ACC112 (cell line): Measurements from ENCODE around the gene NMNAT2.

Experiments
- H2AFZ ChIP-seq: fragments of 200-600 bp; sonication (generic); one replicate; pipeline ENCODE4 v1.6.0; 2017; ENCODE audit warnings: antibody characterized with exemption, low read length; ENCODE audit not compliant: unreplicated experiment
- H3K27ac ChIP-seq: fragments of 200-600 bp; sonication (generic); 2 replicates; pipeline ENCODE4 v1.5.1; 2014; ENCODE audit warnings: low read depth, mild to moderate bottlenecking, antibody characterized with exemption, low read length, moderate library complexity
- H3K27me3 ChIP-seq: fragments of 200-600 bp; sonication (generic); 2 replicates; pipeline ENCODE4 v1.6.1; 2014; ENCODE audit warnings: mild to moderate bottlenecking, antibody characterized with exemption, low read length, moderate library complexity, mixed read lengths; ENCODE audit not compliant: insufficient read depth
- H3K36me3 ChIP-seq: fragments of 200-600 bp; sonication (generic); 2 replicates; pipeline ENCODE4 v1.6.1; 2016; ENCODE audit warnings: mild to moderate bottlenecking, antibody characterized with exemption, low read length, moderate library complexity, mixed read lengths; ENCODE audit not compliant: insufficient read depth
- H3K4me1 ChIP-seq: fragments of 200-600 bp; sonication (generic); one replicate; pipeline ENCODE4 v1.6.1; 2016; ENCODE audit warnings: low read length, mixed read lengths; ENCODE audit not compliant: insufficient read depth, unreplicated experiment, control insufficient read depth
- H3K4me3 ChIP-seq: fragments of 200-600 bp; sonication (generic); 2 replicates; pipeline ENCODE4 v1.5.1; 2014; ENCODE audit warnings: mild to moderate bottlenecking, low read depth, low read length
- H3K79me2 ChIP-seq: fragments of 200-600 bp; sonication (generic); one replicate; pipeline ENCODE4 v1.6.0; 2016; ENCODE audit warnings: low read length; ENCODE audit not compliant: control insufficient read depth, unreplicated experiment, insufficient read depth

NMNAT2 gene

DNA sequence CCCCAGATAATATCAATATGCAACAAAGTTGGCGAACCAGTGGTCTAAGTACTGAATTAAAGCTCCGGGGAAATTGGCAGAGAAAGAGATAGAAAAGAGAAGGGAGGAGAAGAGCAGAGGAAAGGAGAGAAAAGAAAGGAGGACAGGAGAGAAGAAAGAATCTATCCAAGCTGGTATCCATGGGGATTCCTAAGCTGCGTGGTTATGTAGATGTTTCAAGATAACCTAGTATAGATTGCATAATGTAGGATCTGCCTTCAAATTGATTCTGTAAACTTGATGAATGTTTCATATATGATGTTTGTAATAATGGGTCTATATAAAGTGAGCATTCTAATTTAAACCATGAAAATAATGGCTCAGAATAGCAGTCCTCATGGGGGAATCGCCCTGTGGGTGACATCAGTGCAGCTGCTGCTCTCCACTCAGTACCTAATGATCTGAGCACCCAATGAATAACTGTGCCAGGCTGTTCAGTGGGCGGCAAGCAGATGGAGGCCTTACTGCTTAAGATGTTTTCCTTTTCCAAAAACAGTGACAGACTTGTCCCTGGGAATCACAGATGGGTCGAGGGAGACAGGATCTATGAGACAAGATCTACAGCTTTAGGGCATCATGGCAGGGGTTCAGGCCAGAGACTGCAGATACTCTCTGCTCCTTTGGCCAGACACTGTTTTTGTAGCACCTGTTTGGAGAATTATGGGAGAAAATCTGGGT is 154.1 kb downstream of the NMNAT2 start:
- H2AFZ ChIP-seq, result no peak overlapping the region
- H3K4me3 ChIP-seq, result no peak overlapping the region
- peaks cover 20% of the 10 kb centered on the region for H3K4me1 ChIP-seq
- H3K36me3 ChIP-seq, result no peaks in the 10 kb centered on the region
- H3K27me3 ChIP-seq, result no peaks in the 10 kb centered on the region
- no peak overlapping the region for H3K27ac ChIP-seq
- H3K79me2 ChIP-seq, result no peaks in the 10 kb centered on the region

GRCh38 chr1:183262628-183263200 is 155.5 kb downstream of the NMNAT2 start:
- H3K79me2 ChIP-seq, result no peaks in the 10 kb centered on the region
- H3K36me3 ChIP-seq, result no peaks in the 10 kb centered on the region
- H3K27ac ChIP-seq, result no peak overlapping the region
- H2AFZ ChIP-seq, result no peak overlapping the region
- H3K27me3 ChIP-seq, result no peaks in the 10 kb centered on the region
- H3K4me3 ChIP-seq, result no peak overlapping the region
- peaks cover 10% of the 10 kb centered on the region for H3K4me1 ChIP-seq

DNA sequence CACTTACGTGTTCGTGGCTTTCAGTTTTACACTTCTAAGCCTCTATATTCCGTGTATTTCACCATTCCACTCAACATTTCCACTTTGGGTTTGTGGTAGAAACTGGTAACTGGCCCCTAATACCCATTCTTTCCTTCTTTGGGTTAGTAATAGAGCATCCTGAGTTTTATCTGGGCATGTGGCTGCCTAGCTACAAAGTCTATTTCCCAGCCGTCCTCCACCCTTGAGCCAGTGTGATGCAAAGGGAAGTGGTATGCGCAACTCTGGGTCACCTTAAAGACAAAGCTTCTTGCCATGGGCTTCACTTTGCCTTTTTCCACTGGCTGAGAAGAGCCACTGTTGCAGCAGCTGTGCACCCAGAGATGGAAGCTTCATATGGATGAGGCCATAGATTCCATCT is 158.3 kb downstream of the NMNAT2 start:
- H3K79me2 ChIP-seq, result no peaks in the 10 kb centered on the region
- H3K4me1 ChIP-seq, result no peaks in the 10 kb centered on the region
- H3K36me3 ChIP-seq, result peaks cover 3% of the 10 kb centered on the region
- no peak overlapping the region for H3K27ac ChIP-seq
- H3K4me3 ChIP-seq, result no peak overlapping the region
- no peak overlapping the region for H2AFZ ChIP-seq
- no peaks in the 10 kb centered on the region for H3K27me3 ChIP-seq

- Histone ChIP-seq H3K79me2 (no peaks in the 10 kb centered on the region), H3K27ac (no peak overlapping the region), H3K36me3 (peaks cover 12% of the 10 kb centered on the region), H3K4me3 (no peak overlapping the region), H3K27me3 (no peaks in the 10 kb centered on the region), H3K4me1 (no peaks in the 10 kb centered on the region), H2AFZ (no peak overlapping the region)
Observed at GRCh38 chr1:183255073-183255472, 163.1 kb downstream of the NMNAT2 start.

- Histone ChIP-seq H3K27me3 (no peaks in the 10 kb centered on the region), H3K4me3 (no peak overlapping the region), H3K27ac (no peak overlapping the region), H2AFZ (no peak overlapping the region), H3K36me3 (peaks cover 12% of the 10 kb centered on the region), H3K4me1 (peaks cover 13% of the 10 kb centered on the region), H3K79me2 (no peaks in the 10 kb centered on the region)
Observed at GRCh38 chr1:183251959-183252450, 166.2 kb downstream of the NMNAT2 start.

DNA sequence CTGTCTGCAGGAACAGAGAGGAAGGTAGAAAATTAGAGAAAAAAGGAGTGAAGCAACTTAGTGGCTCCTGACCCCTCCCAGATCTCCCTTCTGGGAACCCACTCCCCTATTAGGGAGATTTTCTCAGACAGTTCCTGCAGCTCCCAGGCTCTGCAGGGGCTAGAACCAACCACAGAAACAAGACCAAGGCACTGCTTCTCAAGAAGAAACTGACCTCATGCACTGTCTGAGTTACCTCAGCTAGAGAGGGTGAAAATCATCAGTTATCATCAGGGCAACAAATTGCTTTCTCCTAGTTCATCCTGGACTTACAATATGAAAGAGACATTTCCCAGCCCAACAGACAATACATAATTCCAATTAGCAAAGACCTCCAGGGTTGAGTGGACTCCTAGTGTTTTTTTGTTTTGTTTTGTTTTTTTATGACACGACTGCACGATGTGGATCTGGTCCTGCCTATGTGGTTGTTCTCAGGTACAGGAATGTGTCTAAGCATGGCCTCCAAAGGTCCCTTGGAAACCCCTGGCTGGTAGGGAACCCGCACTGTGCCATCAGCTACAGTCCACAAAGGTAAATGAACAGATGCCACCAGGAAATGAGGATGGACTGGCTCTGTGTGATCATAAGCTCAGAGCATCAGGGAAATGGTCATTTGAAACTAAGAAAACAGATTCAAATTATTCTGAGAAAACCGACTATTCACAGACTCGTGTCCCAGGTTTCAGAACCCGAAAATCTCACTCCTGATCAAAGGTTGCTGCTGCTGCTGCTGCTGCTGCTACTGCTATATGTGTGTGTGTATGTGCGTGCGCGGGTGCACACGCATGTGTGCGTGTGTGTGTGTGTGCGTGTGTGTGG is 166.8 kb downstream of the NMNAT2 start:
- peaks cover 13% of the 10 kb centered on the region for H3K4me1 ChIP-seq
- H3K27ac ChIP-seq, result no peak overlapping the region
- peaks cover 9% of the 10 kb centered on the region for H3K36me3 ChIP-seq
- no peak overlapping the region for H2AFZ ChIP-seq
- H3K79me2 ChIP-seq, result no peaks in the 10 kb centered on the region
- H3K4me3 ChIP-seq, result no peak overlapping the region
- no peaks in the 10 kb centered on the region for H3K27me3 ChIP-seq

- H3K4me3 ChIP-seq, result no peak overlapping the region
- H3K27ac ChIP-seq, result no peak overlapping the region
- H3K36me3 ChIP-seq, result peaks cover 9% of the 10 kb centered on the region
- H3K27me3 ChIP-seq, result no peaks in the 10 kb centered on the region
- no peak overlapping the region for H2AFZ ChIP-seq
- no peaks in the 10 kb centered on the region for H3K79me2 ChIP-seq
- peaks cover 17% of the 10 kb centered on the region for H3K4me1 ChIP-seq
Observed at GRCh38 chr1:183249941-183250452, 168.2 kb downstream of the NMNAT2 start.

DNA sequence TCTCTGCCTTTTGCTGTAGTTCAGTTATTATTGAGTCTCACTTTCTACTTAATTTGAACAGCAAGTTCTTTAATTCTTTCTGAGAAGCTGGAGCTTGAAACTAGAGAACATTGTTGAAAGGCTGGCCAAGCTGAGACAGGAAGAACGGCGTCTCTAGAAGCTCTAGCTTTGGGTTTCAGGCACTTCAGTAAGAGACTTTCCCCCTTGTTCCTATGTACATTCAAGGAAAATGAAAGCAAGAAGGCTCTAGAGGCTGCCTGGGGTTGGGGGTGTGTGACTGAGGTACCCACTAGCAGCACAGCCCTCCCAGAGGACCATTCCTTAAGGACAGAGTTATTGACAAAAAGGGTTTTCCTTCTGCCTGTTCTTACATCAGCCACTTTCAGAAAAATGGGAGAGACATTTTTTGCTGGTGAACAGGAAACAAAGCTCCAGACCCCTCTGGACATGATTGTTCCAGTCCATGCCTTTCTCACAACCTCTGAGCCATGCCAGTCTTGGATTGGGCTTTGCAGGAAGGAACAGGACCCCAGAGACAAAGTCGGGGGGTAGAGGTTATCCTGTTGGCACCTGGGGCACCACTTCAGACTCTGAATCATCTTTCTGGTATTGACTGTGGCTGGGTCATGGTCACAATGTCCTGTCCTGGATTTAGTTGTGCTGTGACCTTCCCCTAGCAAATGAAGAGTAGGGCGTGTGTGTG is 169.0 kb downstream of the NMNAT2 start:
- Histone ChIP-seq H3K79me2 (no peaks in the 10 kb centered on the region), H3K4me1 (peaks cover 24% of the 10 kb centered on the region), H3K27ac (peak overlapping the region; percentile 1; the same call in 1 of the 2 replicates), H3K36me3 (peaks cover 6% of the 10 kb centered on the region; the same call in 1 of the 2 replicates), H3K27me3 (no peaks in the 10 kb centered on the region), H2AFZ (no peak overlapping the region), H3K4me3 (no peak overlapping the region)

- Histone ChIP-seq H3K27ac (no peak overlapping the region), H3K4me3 (no peak overlapping the region), H3K36me3 (0 out of 2 replicates have a peak, but pooled peaks cover 3% of the 10 kb centered on the region), H3K27me3 (no peaks in the 10 kb centered on the region), H3K4me1 (peaks cover 36% of the 10 kb centered on the region), H3K79me2 (no peaks in the 10 kb centered on the region), H2AFZ (no peak overlapping the region)
Observed at GRCh38 chr1:183247931-183248330, 170.2 kb downstream of the NMNAT2 start.

DNA sequence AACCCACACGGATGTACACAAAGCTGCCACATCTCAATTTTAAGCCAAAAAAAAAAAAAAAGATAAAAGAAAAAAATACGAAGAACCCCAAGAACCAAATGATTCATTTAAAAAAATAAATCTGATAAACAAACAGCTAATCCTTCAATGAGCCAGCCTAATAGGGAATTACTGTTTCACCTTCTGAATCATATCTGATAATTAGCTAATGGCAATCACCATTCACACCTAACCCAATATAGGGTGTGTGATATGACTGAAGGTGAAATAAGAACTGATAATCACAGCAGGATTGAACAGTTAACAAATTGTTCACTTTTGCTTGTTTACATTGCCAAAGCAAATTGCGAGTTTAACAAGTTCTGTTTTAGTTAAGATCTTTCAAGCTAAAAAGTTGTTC is 170.7 kb downstream of the NMNAT2 start:
- Histone ChIP-seq H3K4me3 (no peak overlapping the region), H3K36me3 (0 out of 2 replicates have a peak, but pooled peaks cover 3% of the 10 kb centered on the region), H3K79me2 (no peaks in the 10 kb centered on the region), H3K27ac (no peak overlapping the region), H3K4me1 (peaks cover 40% of the 10 kb centered on the region), H2AFZ (no peak overlapping the region), H3K27me3 (no peaks in the 10 kb centered on the region)
